ENCODE data around the gene HAO2. TPM values are rescaled to one million over a fixed set of nuclear protein-coding genes. Genes with fewer than 3 reads are reported as not detected.
"Not testable (repeated sequence)": the region's sequence is repeated elsewhere in the genome, so short reads cannot be mapped to it uniquely, and the experiment has no call there.

The HAO2 gene
- total RNA-seq, 1 experiment from 2014 or later = 0.27 TPM

- H3K9me3 ChIP-seq = no peaks in the 10 kb centered on the region
- H3K4me1 ChIP-seq = peaks cover 6% of the 10 kb centered on the region
- Mint-ChIP-seq H3K36me3 (ENCODE audit: insufficient read depth, unreplicated experiment) (no peaks in the 10 kb centered on the region), H3K27ac (ENCODE audit: unreplicated experiment) (no peak overlapping the region), H3K27me3 (ENCODE audit: insufficient read depth, unreplicated experiment) (no peaks in the 10 kb centered on the region), H3K9me3 (ENCODE audit: unreplicated experiment) (no peaks in the 10 kb centered on the region), H3K4me1 (ENCODE audit: low read depth, unreplicated experiment) (no peaks in the 10 kb centered on the region), H3K4me3 (ENCODE audit: unreplicated experiment) (no peak overlapping the region)
- no peak overlapping the region for H3K4me3 ChIP-seq (ENCODE audit: low read depth, low read length)
- no peak for DNase-seq
- ChIA-PET POLR2A (no interaction called here), CTCF (no interaction called here)
- no peaks in the 10 kb centered on the region for H3K36me3 ChIP-seq (ENCODE audit: control insufficient read depth, insufficient read depth, low read length)
- no peaks in the 10 kb centered on the region for H3K27me3 ChIP-seq (replicated peaks; ENCODE audit: control insufficient read depth, insufficient read depth, low read length)
- no TSS peak for BruUV-seq (replicated peaks)
- TF ChIP-seq, protein P1, sequence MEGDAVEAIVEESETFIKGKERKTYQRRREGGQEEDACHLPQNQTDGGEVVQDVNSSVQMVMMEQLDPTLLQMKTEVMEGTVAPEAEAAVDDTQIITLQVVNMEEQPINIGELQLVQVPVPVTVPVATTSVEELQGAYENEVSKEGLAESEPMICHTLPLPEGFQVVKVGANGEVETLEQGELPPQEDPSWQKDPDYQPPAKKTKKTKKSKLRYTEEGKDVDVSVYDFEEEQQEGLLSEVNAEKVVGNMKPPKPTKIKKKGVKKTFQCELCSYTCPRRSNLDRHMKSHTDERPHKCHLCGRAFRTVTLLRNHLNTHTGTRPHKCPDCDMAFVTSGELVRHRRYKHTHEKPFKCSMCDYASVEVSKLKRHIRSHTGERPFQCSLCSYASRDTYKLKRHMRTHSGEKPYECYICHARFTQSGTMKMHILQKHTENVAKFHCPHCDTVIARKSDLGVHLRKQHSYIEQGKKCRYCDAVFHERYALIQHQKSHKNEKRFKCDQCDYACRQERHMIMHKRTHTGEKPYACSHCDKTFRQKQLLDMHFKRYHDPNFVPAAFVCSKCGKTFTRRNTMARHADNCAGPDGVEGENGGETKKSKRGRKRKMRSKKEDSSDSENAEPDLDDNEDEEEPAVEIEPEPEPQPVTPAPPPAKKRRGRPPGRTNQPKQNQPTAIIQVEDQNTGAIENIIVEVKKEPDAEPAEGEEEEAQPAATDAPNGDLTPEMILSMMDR (IDR thresholded peaks at IDR 0.05; ENCODE audit: insufficient read depth in 1 of 2, low read depth in 1 of 2, low read length in 1 of 2, severe bottlenecking in 1 of 2, unreplicated experiment in 1 of 2) = no peak
- intact Hi-C loops (cut with micrococcal nuclease; ENCODE audit: unreplicated experiment) = no loop called here
These were observed 20.7 kb upstream of the HAO2 start for GRCh38 chr1:119347858-119348257.

DNA sequence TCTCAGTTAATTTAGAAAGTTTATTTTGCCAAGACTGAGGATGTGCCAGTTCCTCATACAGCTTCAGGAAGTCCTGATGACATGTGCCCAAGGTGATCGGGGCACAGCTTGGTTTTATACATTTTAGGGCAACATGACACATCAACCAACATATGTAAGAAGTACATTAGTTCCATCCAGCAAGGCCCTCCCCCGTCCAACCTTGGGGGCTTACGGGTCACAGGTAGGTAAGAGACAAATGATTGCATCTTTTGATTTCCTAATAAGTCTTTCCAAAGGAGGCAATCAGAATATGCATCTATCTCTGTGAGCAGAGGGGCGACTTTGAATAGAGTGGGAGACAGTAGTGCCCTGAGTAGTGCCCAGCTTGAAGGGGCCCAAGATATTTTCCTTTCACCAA is 19.6 kb upstream of the HAO2 start:
- Mint-ChIP-seq H3K4me3 (ENCODE audit: unreplicated experiment) (no peak overlapping the region), H3K9me3 (ENCODE audit: unreplicated experiment) (no peaks in the 10 kb centered on the region), H3K27me3 (ENCODE audit: insufficient read depth, unreplicated experiment) (no peaks in the 10 kb centered on the region), H3K36me3 (ENCODE audit: insufficient read depth, unreplicated experiment) (no peaks in the 10 kb centered on the region), H3K27ac (ENCODE audit: unreplicated experiment) (no peak overlapping the region), H3K4me1 (ENCODE audit: low read depth, unreplicated experiment) (no peaks in the 10 kb centered on the region)
- Histone ChIP-seq H3K4me3 (ENCODE audit: low read depth, low read length) (no peak overlapping the region), H3K4me1 (no peaks in the 10 kb centered on the region), H3K27me3 (replicated peaks; ENCODE audit: control insufficient read depth, insufficient read depth, low read length) (no peaks in the 10 kb centered on the region), H3K36me3 (ENCODE audit: control insufficient read depth, insufficient read depth, low read length) (no peaks in the 10 kb centered on the region), H3K9me3 (no peaks in the 10 kb centered on the region)
- ChIA-PET CTCF (no interaction called here), POLR2A (no interaction called here)
- TF ChIP-seq, protein P1 (IDR thresholded peaks at IDR 0.05; ENCODE audit: insufficient read depth in 1 of 2, low read depth in 1 of 2, low read length in 1 of 2, severe bottlenecking in 1 of 2, unreplicated experiment in 1 of 2) = no peak
- no peak for DNase-seq
- BruUV-seq (replicated peaks) = no TSS peak
- intact Hi-C loops (cut with micrococcal nuclease; ENCODE audit: unreplicated experiment) = no loop called here

DNA sequence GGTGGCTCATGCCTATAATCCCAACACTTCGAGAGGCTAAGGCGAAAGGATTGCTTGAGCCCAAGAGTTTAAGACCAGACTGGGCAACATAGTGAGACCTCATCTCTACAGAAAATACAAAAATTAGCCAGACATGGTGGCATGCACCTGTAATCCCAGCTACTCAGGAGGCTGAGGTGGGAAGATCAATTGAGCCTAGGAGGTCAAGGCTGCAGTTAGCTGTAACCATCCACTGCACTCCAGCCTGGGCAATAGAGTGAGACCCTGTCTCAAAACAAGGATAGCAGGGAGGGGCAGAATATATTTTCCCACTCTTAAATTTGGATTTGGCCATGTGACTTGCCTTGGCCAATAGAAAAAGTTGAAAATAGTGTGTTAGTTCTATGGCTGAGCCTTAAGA is 17.7 kb upstream of the HAO2 start:
- H3K27ac Mint-ChIP-seq (ENCODE audit: unreplicated experiment); CTCF ChIA-PET; POLR2A ChIA-PET: not testable (repeated sequence)

GRCh38 chr1:119351997-119352396 is 16.6 kb upstream of the HAO2 start:
- Histone ChIP-seq H3K36me3 (ENCODE audit: control insufficient read depth, insufficient read depth, low read length) (no peaks in the 10 kb centered on the region), H3K4me1 (no peaks in the 10 kb centered on the region), H3K9me3 (no peaks in the 10 kb centered on the region), H3K4me3 (ENCODE audit: low read depth, low read length) (no peak overlapping the region), H3K27me3 (replicated peaks; ENCODE audit: control insufficient read depth, insufficient read depth, low read length) (no peaks in the 10 kb centered on the region)
- intact Hi-C loops (cut with micrococcal nuclease; ENCODE audit: unreplicated experiment) = no loop called here
- H3K36me3 Mint-ChIP-seq (ENCODE audit: insufficient read depth, unreplicated experiment) = no peaks in the 10 kb centered on the region
- ChIA-PET POLR2A (no interaction called here), CTCF (no interaction called here)
- no TSS peak for BruUV-seq (replicated peaks)
- DNase-seq = no peak
- no peaks in the 10 kb centered on the region for H3K4me1 Mint-ChIP-seq (ENCODE audit: low read depth, unreplicated experiment)
- no peak overlapping the region for H3K27ac Mint-ChIP-seq (ENCODE audit: unreplicated experiment)
- H3K9me3 Mint-ChIP-seq (ENCODE audit: unreplicated experiment) = no peaks in the 10 kb centered on the region
- TF ChIP-seq, protein P1 (IDR thresholded peaks at IDR 0.05; ENCODE audit: insufficient read depth in 1 of 2, low read depth in 1 of 2, low read length in 1 of 2, severe bottlenecking in 1 of 2, unreplicated experiment in 1 of 2) = no peak
- H3K4me3 Mint-ChIP-seq (ENCODE audit: unreplicated experiment) = no peak overlapping the region
- H3K27me3 Mint-ChIP-seq (ENCODE audit: insufficient read depth, unreplicated experiment) = no peaks in the 10 kb centered on the region

More for the DNA sequence above, 17.7 kb upstream of the HAO2 start:
- H3K4me1 Mint-ChIP-seq (ENCODE audit: low read depth, unreplicated experiment); H3K9me3 Mint-ChIP-seq (ENCODE audit: unreplicated experiment); H3K4me3 Mint-ChIP-seq (ENCODE audit: unreplicated experiment); H3K4me3 ChIP-seq (ENCODE audit: low read depth, low read length); H3K27me3 ChIP-seq (replicated peaks; ENCODE audit: control insufficient read depth, insufficient read depth, low read length); H3K36me3 ChIP-seq (ENCODE audit: control insufficient read depth, insufficient read depth, low read length); H3K9me3 ChIP-seq; H3K36me3 Mint-ChIP-seq (ENCODE audit: insufficient read depth, unreplicated experiment); DNase-seq; BruUV-seq (replicated peaks); H3K4me1 ChIP-seq; H3K27me3 Mint-ChIP-seq (ENCODE audit: insufficient read depth, unreplicated experiment); intact Hi-C loops (cut with micrococcal nuclease; ENCODE audit: unreplicated experiment): not testable (repeated sequence)
